Measurements from ENCODE around the gene SH2D3C.

Gene SH2D3C

GRCh38 chr9:127778280-127779135, at the start of gene SH2D3C:
TSS of gene SH2D3C (minus strand) at chr9:127778666. CDS start at chr9:127778627, 39 bp downstream.
- DNase-seq (ENCODE audit: low read depth in 2 of 2): no peak

- no peak for DNase-seq (ENCODE audit: low read depth in 2 of 2)
Measured at GRCh38 chr9:127826253-127826913, 47.9 kb upstream of the SH2D3C start.

- DNase-seq (ENCODE audit: low read depth in 2 of 2): no peak
Measured at GRCh38 chr9:127825319-127826051, 47.0 kb upstream of the SH2D3C start.

GRCh38 chr9:127822108-127822507, 43.6 kb upstream of the SH2D3C start:
- no peak for DNase-seq (ENCODE audit: low read depth in 2 of 2)

GRCh38 chr9:127818574-127818973, 40.1 kb upstream of the SH2D3C start:
- no peak for DNase-seq (ENCODE audit: low read depth in 2 of 2)

GRCh38 chr9:127817881-127818434, 39.5 kb upstream of the SH2D3C start:
- no peak for DNase-seq (ENCODE audit: low read depth in 2 of 2)

- no peak for DNase-seq (ENCODE audit: low read depth in 2 of 2)
Measured at GRCh38 chr9:127816728-127817127, 38.3 kb upstream of the SH2D3C start.

- DNase-seq (ENCODE audit: low read depth in 2 of 2): no peak
Measured at GRCh38 chr9:127816362-127816725, 37.9 kb upstream of the SH2D3C start.

- no peak for DNase-seq (ENCODE audit: low read depth in 2 of 2)
Measured at GRCh38 chr9:127815512-127816361, 37.3 kb upstream of the SH2D3C start.

GRCh38 chr9:127814619-127815511, 36.4 kb upstream of the SH2D3C start:
- no peak for DNase-seq (ENCODE audit: low read depth in 2 of 2)

- DNase-seq (ENCODE audit: low read depth in 2 of 2): no peak
Measured at GRCh38 chr9:127813686-127814226, 35.3 kb upstream of the SH2D3C start.

GRCh38 chr9:127812936-127813675, 34.6 kb upstream of the SH2D3C start:
- no peak for DNase-seq (ENCODE audit: low read depth in 2 of 2)

- no peak for DNase-seq (ENCODE audit: low read depth in 2 of 2)
Measured at GRCh38 chr9:127812011-127812410, 33.5 kb upstream of the SH2D3C start.

GRCh38 chr9:127810378-127811187, 32.1 kb upstream of the SH2D3C start:
- no peak for DNase-seq (ENCODE audit: low read depth in 2 of 2)

- no peak for DNase-seq (ENCODE audit: low read depth in 2 of 2)
Measured at GRCh38 chr9:127809540-127810377, 31.3 kb upstream of the SH2D3C start.

- no peak for DNase-seq (ENCODE audit: low read depth in 2 of 2)
Measured at GRCh38 chr9:127809002-127809539, 30.6 kb upstream of the SH2D3C start.

- no peak for DNase-seq (ENCODE audit: low read depth in 2 of 2)
Measured at GRCh38 chr9:127808347-127809001, 30.0 kb upstream of the SH2D3C start.

All from stimulated activated CD4-positive, alpha-beta T cell treated with anti-CD3 and anti-CD28 coated beads, Interleukin-15, amount 100 ng/mL, for 48 hours (primary cell).